Measurements from ENCODE around the gene TCF4.

TCF4 gene

GRCh38 chr18:55425698-55426097, 162.3 kb downstream of the TCF4 start:
- H3K27me3 ChIP-seq (ENCODE audit: insufficient read depth, poor library complexity, severe bottlenecking): peaks cover 2% of the 10 kb centered on the region
- TF ChIP-seq GABPA (IDR thresholded peaks at IDR 0.05; ENCODE audit: low read depth): no peak
- TF ChIP-seq REST (IDR thresholded peaks at IDR 0.05; ENCODE audit: insufficient replicate concordance, low read depth): no peak
- TF ChIP-seq POLR2AphosphoS5 (IDR thresholded peaks at IDR 0.05; ENCODE audit: low read depth): no peak
- no peak for TF ChIP-seq SPI1 (IDR thresholded peaks at IDR 0.05; ENCODE audit: borderline replicate concordance, low read depth)
- no peak for TF ChIP-seq CTCF (IDR thresholded peaks at IDR 0.05; ENCODE audit: insufficient read depth, low read length)
- no peak for DNase-seq (ENCODE audit: low read depth in 1 of 2, low spot score in 1 of 2)
- H3K4me3 ChIP-seq (replicated peaks; ENCODE audit: insufficient read depth, low read length): no peak overlapping the region
- H3K27ac ChIP-seq (replicated peaks): no peak overlapping the region

- no peak for TF ChIP-seq CTCF (IDR thresholded peaks at IDR 0.05; ENCODE audit: insufficient read depth, low read length)
- no peak for TF ChIP-seq REST (IDR thresholded peaks at IDR 0.05; ENCODE audit: insufficient replicate concordance, low read depth)
- no peak for TF ChIP-seq SPI1 (IDR thresholded peaks at IDR 0.05; ENCODE audit: borderline replicate concordance, low read depth)
- no peak for TF ChIP-seq GABPA (IDR thresholded peaks at IDR 0.05; ENCODE audit: low read depth)
- TF ChIP-seq POLR2AphosphoS5 (IDR thresholded peaks at IDR 0.05; ENCODE audit: low read depth): no peak
- Histone ChIP-seq H3K4me3 (replicated peaks; ENCODE audit: insufficient read depth, low read length) (no peak overlapping the region), H3K27me3 (ENCODE audit: insufficient read depth, poor library complexity, severe bottlenecking) (peaks cover 2% of the 10 kb centered on the region), H3K27ac (replicated peaks) (no peak overlapping the region)
- DNase-seq (ENCODE audit: low read depth in 1 of 2, low spot score in 1 of 2): no peak
Measured at GRCh38 chr18:55422456-55423180, 165.4 kb downstream of the TCF4 start.

- DNase-seq (ENCODE audit: low read depth in 1 of 2, low spot score in 1 of 2): no peak
- H3K27me3 ChIP-seq (ENCODE audit: insufficient read depth, poor library complexity, severe bottlenecking): peaks cover 2% of the 10 kb centered on the region
- no peak overlapping the region for H3K27ac ChIP-seq (replicated peaks)
- no peak overlapping the region for H3K4me3 ChIP-seq (replicated peaks; ENCODE audit: insufficient read depth, low read length)
- TF ChIP-seq CTCF (IDR thresholded peaks at IDR 0.05; ENCODE audit: insufficient read depth, low read length) (no peak), SPI1 (IDR thresholded peaks at IDR 0.05; ENCODE audit: borderline replicate concordance, low read depth) (no peak), POLR2AphosphoS5 (IDR thresholded peaks at IDR 0.05; ENCODE audit: low read depth) (no peak), REST (IDR thresholded peaks at IDR 0.05; ENCODE audit: insufficient replicate concordance, low read depth) (no peak), GABPA (IDR thresholded peaks at IDR 0.05; ENCODE audit: low read depth) (no peak)
Measured at GRCh38 chr18:55421615-55422419, 166.2 kb downstream of the TCF4 start.

Data from HL-60 (cell line).